Mucosa of gallbladder (tissue), 1 donor: ENCODE measurements around the gene COBL. TPM values are rescaled to one million over a fixed set of nuclear protein-coding genes. Genes with fewer than 3 reads are reported as not detected.
A peak's percentile ranks its signal among the peaks of the same experiment; 100 is the strongest.
"Not testable (repeated sequence)": the region's sequence is repeated elsewhere in the genome, so short reads cannot be mapped to it uniquely, and the experiment has no call there.

Experiments used
- DNase-seq: peaks from one replicate; pipeline ENCODE4 v3.0.0-alpha.2; 2020; ENCODE audit warnings: low spot score
- total RNA-seq: library from RNA; stranded (reverse); gene quantifications from one replicate; pipeline ENCODE4 v1.2.1, GENCODE V29; 2021
- donor health status: DM: no; HTN: no; CAD: no.

Gene COBL
- total RNA-seq, 1 donor from 2014 or later: 87.3 TPM

GRCh38 chr7:51230723-51231122, 85.9 kb downstream of the COBL start:
- no peak for DNase-seq

DNA sequence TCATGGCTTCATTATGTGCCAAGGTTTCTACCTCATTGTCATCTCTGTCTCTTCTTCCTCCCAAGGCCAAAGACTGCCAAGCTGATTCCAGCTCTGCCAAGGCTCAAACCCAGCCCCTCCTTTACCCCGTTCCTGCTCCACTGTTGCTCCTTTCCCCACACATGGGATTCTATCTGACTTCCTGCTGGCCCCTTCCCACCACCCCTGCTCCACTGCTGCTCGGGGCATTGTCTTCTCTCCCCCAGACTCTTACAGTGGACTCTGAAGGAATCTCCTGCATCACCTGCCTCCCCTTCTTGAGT, 86.3 kb downstream of the COBL start:
- no peak for DNase-seq

- DNase-seq: no peak
Observed at GRCh38 chr7:51229620-51230323, 86.8 kb downstream of the COBL start.

DNA sequence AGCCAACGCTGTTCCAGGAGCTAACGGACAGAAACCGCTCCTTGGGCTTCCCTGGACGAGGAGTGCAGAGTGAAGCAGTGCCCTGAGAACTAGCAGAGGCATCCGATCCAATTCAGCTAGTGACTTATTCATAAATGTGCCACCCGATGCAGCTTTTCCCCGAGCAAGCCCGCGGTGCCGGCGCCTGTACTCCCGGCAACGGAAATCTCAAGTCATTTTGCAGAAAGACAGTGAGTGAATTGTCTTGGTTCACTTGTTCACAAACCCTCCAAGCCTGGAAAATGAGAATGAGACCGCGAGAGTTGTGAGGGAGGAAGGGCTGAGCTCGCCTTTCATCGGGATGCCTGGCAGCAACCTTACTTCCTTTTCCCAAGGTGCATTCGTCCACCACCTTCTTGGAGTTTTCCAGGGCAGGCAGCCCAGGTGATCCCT, 87.5 kb downstream of the COBL start:
- no peak for DNase-seq

GRCh38 chr7:51228386-51228958, 88.1 kb downstream of the COBL start:
- no peak for DNase-seq

GRCh38 chr7:51227861-51228260, 88.7 kb downstream of the COBL start:
- DNase-seq: no peak

- no peak for DNase-seq
Observed at GRCh38 chr7:51226916-51227535, 89.6 kb downstream of the COBL start.

GRCh38 chr7:51226063-51226755, 90.4 kb downstream of the COBL start:
- DNase-seq: peak; percentile 25

- DNase-seq: peak; percentile 69
Observed at GRCh38 chr7:51224811-51225595, 91.6 kb downstream of the COBL start.

DNA sequence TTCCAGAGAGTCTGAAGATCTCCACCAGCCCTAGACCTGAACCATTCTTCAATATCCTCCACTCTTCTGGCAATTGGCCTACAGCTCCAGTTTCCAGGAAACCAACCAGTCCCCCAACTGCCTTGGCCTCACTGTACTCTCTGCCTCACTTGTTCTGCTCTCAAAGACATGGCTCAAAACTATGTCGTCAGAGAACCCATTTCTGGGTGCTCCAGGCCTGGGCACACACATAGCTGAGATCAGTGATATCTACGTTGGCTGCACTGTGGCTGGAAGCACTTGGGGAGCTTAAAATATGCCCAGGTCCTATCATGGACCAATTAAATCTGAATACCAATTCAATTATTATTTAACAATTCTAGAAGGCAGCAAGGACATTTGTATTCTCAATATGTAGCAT, 93.1 kb downstream of the COBL start:
- no peak for DNase-seq

DNA sequence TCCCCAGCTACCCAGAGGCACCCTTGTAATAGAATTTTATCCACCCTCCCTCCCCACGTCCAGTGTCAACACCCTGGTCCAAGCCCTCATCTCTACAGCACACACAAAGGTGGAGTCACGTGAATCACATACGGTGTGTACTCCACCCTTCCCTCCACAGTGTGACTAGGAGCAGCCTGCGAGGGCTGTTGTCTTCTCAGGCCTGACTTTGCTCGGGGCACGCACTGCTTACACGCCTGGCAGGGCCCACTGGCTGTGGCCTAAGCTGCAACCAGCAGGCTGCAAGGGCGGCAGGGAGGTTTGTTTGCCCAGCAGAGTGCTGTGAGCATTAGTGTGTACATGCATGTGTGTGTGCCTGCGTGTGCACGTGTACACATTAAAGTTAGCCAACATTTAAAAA, 93.7 kb downstream of the COBL start:
- no peak for DNase-seq

GRCh38 chr7:51220226-51220625, 96.4 kb downstream of the COBL start:
- DNase-seq: no peak

- DNase-seq: no peak
Observed at GRCh38 chr7:51219261-51219988, 97.2 kb downstream of the COBL start.

GRCh38 chr7:51217804-51218203, 98.8 kb downstream of the COBL start:
- DNase-seq: no peak

- no peak for DNase-seq
Observed at GRCh38 chr7:51214098-51214497, 102.5 kb downstream of the COBL start.

DNA sequence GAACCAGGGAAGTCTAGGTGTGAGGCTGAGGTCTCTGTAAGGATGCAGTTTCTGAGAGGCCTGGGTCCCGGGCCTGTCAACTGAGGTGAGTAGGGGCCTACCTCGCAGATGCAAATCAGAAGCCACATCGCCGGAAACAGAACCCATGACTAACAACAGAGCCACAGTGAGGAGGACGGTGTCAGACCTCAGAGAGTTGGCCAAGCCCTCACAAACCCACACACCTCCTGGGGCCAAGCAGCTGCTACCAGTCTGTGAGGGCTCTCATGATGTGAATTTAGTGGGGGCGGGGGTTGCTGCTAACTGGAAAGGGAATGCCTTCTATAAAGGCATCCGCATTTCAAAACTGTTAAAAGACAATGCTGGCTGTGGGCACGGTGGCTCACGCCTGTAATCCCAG, 103.0 kb downstream of the COBL start:
- no peak for DNase-seq

DNA sequence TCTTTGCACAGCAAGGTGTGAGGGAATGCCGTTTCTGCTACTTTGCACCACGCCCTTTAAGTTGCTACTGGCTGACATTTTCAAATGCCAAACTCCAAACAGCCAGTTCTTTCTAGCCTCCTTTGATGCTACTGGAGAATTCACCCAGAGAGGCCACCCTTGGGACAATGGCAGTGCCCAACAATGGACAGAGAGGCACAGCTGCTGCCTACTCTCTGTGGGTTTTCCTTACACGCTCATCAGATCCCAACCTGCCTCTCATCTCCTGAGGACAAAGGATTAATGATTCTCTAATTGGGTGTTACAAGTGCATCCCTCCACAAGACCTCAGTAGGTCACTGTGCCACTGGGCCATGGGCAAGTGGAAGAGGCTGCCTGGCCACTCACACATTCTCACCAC, 105.8 kb downstream of the COBL start:
- no peak for DNase-seq

DNA sequence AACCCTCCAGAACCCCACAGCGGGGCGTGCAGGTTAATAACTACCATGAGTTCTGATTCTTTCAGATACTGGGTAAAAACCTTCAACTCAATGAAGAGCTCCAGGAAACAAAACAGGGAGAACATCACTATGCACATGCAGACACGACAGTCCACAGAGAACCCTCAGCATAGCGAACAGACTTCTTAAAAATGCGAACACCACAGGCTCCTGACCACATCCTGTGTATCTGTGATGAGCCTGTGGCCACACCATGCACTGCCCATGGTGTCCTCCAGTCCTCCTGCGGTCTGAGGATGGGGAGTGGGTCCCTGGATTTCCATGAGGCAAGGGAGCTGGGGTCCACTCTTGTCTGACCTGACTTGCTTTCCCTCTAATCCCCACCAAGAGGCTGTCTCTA, 107.2 kb downstream of the COBL start:
- DNase-seq: no peak

DNA sequence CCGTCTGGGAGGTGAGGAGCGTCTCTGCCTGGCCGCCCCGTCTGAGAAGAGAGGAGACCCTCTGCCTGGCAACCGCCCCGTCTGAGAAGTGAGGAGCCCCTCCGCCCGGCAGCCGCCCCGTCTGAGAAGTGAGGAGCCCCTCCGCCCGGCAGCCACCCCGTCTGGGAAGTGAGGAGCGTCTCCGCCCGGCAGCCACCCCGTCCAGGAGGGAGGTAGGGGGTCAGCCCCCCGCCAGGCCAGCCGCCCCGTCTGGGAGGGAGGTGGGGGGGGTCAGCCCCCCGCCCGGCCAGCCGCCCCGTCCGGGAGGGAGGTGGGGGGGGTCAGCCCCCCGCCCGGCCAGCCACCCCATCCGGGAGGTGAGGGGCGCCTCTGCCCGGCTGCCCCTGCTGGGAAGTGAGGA, 108.5 kb downstream of the COBL start:
- not testable (repeated sequence) for DNase-seq

DNA sequence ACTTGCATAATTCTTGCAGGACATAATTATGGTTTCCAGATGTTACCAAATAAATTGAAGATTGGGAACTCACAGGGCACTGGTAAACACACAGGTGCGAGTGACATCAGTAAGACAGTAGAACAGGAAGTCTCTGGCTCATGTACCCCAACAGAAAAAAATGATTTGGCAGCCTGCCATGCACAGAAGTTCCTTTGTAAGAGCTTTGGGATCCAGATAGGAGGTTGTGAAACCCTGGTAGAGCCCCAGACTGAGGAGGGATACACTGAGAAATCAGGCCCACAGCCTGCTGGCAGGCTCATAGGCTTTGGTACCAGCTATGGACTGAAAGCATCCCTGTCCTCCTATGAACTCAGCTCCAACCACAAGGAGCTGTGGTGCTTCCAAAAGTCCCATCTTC, 118.0 kb downstream of the COBL start:
- DNase-seq: no peak

- no peak for DNase-seq
Observed at GRCh38 chr7:51190969-51191368, 125.6 kb downstream of the COBL start.
